Lung (tissue), 12 donors: ENCODE results near the gene MTA1. TPM values are rescaled to one million over a fixed set of nuclear protein-coding genes. Genes with fewer than 3 reads are reported as not detected.

Source experiments
- ATAC-seq: fragments of 200-7000 bp; cut with Tn5 transposase; one replicate; pipeline ENCODE4 v1.9.1; 2020; ENCODE audit warnings: moderate number of reproducible peaks; ENCODE audit not compliant: insufficient read depth, low FRiP score
- DNase-seq, 3 donors: peaks; one replicate each; pipeline ENCODE4 v3.0.0-alpha.2; 2013 to 2017
- H3K27ac ChIP-seq, 2 donors: one replicate each; pipeline ENCODE4 v1.5.1; 2013; ENCODE audit warnings: mild to moderate bottlenecking in 2 of 2, moderate library complexity in 2 of 2, control low read depth in 1 of 2, inconsistent platforms in 1 of 2, low read depth in 1 of 2, low read length in 1 of 2
- H3K27me3 ChIP-seq, 3 donors: one replicate each; pipeline ENCODE4 v1.5.1; 2013; ENCODE audit warnings: low read length in 2 of 3; ENCODE audit not compliant: control insufficient read depth in 3 of 3, insufficient read depth in 3 of 3
- H3K36me3 ChIP-seq, 4 donors: one replicate each; pipeline ENCODE4 v1.5.1; 2013; ENCODE audit warnings: low read length in 4 of 4, mild to moderate bottlenecking in 1 of 4, moderate library complexity in 1 of 4; ENCODE audit not compliant: control insufficient read depth in 4 of 4, insufficient read depth in 4 of 4
- H3K4me1 ChIP-seq, 5 donors: one replicate each; pipeline ENCODE4 v1.5.1; 2013; ENCODE audit warnings: low read length in 5 of 5, mild to moderate bottlenecking in 2 of 5, moderate library complexity in 1 of 5; ENCODE audit not compliant: control insufficient read depth in 5 of 5, insufficient read depth in 5 of 5
- H3K4me3 ChIP-seq: one replicate; pipeline ENCODE4 v1.5.1; 2013; ENCODE audit warnings: mild to moderate bottlenecking, control low read depth, moderate library complexity
- H3K9ac ChIP-seq, 2 donors: one replicate each; pipeline ENCODE4 v1.5.1; 2013; ENCODE audit warnings: low read length in 2 of 2, control low read depth in 1 of 2; ENCODE audit not compliant: insufficient read depth in 1 of 2
- H3K9me3 ChIP-seq, 4 donors: one replicate each; pipeline ENCODE4 v1.5.1; 2013; ENCODE audit warnings: low read length in 3 of 4, mild to moderate bottlenecking in 1 of 4, moderate library complexity in 1 of 4; ENCODE audit not compliant: control insufficient read depth in 4 of 4, insufficient read depth in 3 of 4
- whole genome bisulfite sequencing, 2 donors: extraction: QIAGEN DNeasy Blood & Tissue Kit; methylation state at CpG; one replicate each; pipeline ENCODE4 v1.1.7; 2013; 5-methylcytosine and 5-hydroxymethylcytosine counted together
- polyA plus RNA-seq, 2 donors: library from polyadenylated mRNA; stranded (reverse); fragments of 200-250 nt; gene quantifications; one replicate each; pipeline ENCODE4 v1.2.1, GENCODE V29; 2013
- total RNA-seq, 2 donors: library from RNA; depleted of rRNA in 1 of 2; stranded (reverse); fragments of >200 nt in 1 of 2; gene quantifications; one replicate each; pipeline ENCODE4 v1.2.1, GENCODE V29; 2014 to 2021
- TF ChIP-seq, protein P1 (sequence below): IDR thresholded peaks from 2 replicates; pipeline ENCODE4 v1.5.1; 2012; ENCODE audit warnings: mild to moderate bottlenecking; ENCODE audit errors: control extremely low read depth, extremely low read depth
- donor health status: control.
- donor health status: control.
- donor health status: Bipolar disorder and iron deficiency.
- donor health status: healthy.
- donor health status: DM: yes; HTN: yes; CAD: no.

MTA1 gene
- total and polyA plus RNA-seq, 4 donors: 40.2 to 113 (median 63.6) TPM

DNA sequence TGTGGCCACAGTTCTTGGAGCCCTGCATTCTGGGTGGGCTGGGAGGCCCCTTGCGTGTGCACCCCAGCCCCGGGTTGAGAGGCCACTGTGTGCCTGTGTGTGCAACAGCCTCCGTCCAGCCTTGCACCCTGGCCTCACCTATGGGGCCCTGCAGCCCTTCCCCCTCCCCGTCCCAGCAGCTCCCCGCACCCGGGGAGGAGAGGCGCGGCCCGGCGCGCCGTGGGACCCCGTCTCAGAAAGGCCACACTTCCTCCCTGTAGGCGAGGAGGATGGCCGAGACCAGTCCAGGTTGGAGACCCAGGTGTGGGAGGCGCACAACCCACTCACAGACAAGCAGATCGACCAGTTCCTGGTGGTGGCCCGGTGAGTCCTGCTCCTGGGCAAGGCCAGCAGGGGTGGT, 38.4 kb downstream of the MTA1 start:
- no peak for ATAC-seq
- TF ChIP-seq, protein P1, sequence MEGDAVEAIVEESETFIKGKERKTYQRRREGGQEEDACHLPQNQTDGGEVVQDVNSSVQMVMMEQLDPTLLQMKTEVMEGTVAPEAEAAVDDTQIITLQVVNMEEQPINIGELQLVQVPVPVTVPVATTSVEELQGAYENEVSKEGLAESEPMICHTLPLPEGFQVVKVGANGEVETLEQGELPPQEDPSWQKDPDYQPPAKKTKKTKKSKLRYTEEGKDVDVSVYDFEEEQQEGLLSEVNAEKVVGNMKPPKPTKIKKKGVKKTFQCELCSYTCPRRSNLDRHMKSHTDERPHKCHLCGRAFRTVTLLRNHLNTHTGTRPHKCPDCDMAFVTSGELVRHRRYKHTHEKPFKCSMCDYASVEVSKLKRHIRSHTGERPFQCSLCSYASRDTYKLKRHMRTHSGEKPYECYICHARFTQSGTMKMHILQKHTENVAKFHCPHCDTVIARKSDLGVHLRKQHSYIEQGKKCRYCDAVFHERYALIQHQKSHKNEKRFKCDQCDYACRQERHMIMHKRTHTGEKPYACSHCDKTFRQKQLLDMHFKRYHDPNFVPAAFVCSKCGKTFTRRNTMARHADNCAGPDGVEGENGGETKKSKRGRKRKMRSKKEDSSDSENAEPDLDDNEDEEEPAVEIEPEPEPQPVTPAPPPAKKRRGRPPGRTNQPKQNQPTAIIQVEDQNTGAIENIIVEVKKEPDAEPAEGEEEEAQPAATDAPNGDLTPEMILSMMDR: no peak
- no peaks in the 10 kb centered on the region for H3K27me3 ChIP-seq
- H3K4me1 ChIP-seq: no peaks in the 10 kb centered on the region
- no peak overlapping the region for H3K9ac ChIP-seq
- no peak overlapping the region for H3K4me3 ChIP-seq
- H3K27ac ChIP-seq: no peak overlapping the region
- WGBS, 2 donors: 90 to 92% methylated on average over 18 of the region's 18 CpGs
- peaks cover 2 to 58% (median 11%) of the 10 kb centered on the region in 4 donors for H3K36me3 ChIP-seq
- no peak for DNase-seq
- no peaks in the 10 kb centered on the region for H3K9me3 ChIP-seq

DNA sequence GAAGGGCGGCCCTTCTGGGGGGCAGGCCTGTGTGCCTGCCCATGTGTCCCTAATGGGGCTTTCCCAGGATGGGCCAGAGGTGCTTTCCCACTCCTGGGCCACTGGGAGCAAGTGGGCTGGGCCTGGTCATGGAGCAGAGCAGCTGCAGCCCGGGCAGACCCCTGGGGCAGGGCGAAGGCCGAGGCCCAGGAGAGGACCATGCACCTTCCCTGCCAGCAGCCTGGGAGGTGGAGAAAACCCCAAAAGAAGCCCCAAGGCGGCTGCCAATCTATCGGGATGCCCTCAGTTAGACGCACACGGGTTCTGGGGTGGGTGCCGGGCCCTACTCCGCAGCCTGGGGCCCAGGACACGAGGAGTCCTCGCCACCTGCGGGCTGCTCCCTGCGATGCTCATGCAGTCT, 38.9 kb downstream of the MTA1 start:
- Histone ChIP-seq H3K4me3 (no peak overlapping the region), H3K36me3 (peaks cover 2 to 64% (median 9%) of the 10 kb centered on the region in 4 donors), H3K9me3 (no peaks in the 10 kb centered on the region), H3K27me3 (no peaks in the 10 kb centered on the region), H3K4me1 (no peaks in the 10 kb centered on the region), H3K27ac (no peak overlapping the region), H3K9ac (no peak overlapping the region)
- TF ChIP-seq, protein P1: no peak
- WGBS, 2 donors: 90 to 92% methylated on average over 13 to 14 of the region's 14 CpGs
- DNase-seq: no peak
- ATAC-seq: no peak

DNA sequence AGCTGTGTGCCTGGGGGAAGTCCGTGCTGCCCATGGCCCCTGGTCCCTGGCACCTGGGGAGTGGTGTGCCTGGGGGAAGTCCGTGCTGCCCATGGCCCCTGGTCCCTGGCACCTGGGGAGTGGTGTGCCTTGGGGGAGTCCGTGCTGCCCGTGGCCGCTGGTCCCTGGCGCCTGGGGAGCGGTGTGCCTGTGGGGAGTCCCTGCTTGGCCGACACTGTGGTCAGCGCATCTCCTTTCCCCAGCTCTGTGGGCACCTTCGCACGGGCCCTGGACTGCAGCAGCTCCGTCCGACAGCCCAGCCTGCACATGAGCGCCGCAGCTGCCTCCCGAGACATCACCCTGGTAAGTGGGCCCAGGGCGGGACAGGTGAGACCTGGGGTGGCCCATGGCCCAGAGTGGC, 40.5 kb downstream of the MTA1 start:
- Histone ChIP-seq H3K9ac (no peak overlapping the region), H3K9me3 (no peaks in the 10 kb centered on the region), H3K4me1 (no peaks in the 10 kb centered on the region), H3K27ac (no peak overlapping the region), H3K4me3 (no peak overlapping the region), H3K27me3 (no peaks in the 10 kb centered on the region), H3K36me3 (peaks cover 2 to 70% (median 12%) of the 10 kb centered on the region in 4 donors)
- ATAC-seq: no peak
- no peak for DNase-seq
- 96 to 98% methylated on average over 17 of the region's 17 CpGs for WGBS, 2 donors
- TF ChIP-seq, protein P1: no peak

DNA sequence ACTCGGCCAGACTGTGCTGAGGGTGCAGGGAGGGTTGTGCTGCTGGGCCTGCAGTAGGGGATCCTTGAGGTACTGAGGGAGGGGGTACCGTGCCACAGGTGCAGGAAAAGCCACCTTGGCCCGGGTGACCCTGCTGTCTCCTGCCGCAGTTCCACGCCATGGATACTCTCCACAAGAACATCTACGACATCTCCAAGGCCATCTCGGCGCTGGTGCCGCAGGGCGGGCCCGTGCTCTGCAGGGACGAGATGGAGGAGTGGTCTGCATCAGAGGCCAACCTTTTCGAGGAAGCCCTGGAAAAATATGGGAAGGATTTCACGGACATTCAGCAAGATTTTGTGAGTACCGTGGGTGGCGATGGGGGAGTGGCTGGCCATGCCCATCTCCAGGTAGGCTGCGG, 41.0 kb downstream of the MTA1 start:
- peaks cover 2 to 68% (median 15%) of the 10 kb centered on the region in 4 donors for H3K36me3 ChIP-seq
- H3K4me3 ChIP-seq: no peak overlapping the region
- H3K27ac ChIP-seq: no peak overlapping the region
- H3K9me3 ChIP-seq: no peaks in the 10 kb centered on the region
- TF ChIP-seq, protein P1: no peak
- WGBS, 2 donors: 95 to 97% methylated on average over 17 of the region's 17 CpGs
- H3K4me1 ChIP-seq: peaks cover 0 to 3% (median 0%) of the 10 kb centered on the region in 5 donors
- no peak for ATAC-seq
- no peak for DNase-seq
- H3K27me3 ChIP-seq: no peaks in the 10 kb centered on the region
- no peak overlapping the region for H3K9ac ChIP-seq
